GM19043 (cell line): ENCODE measurements around the gene LYRM9.
"Not testable (repeated sequence)": the region's sequence is repeated elsewhere in the genome, so short reads cannot be mapped to it uniquely, and the experiment has no call there.

Source experiments
- ATAC-seq: cut with Tn5 transposase; IDR thresholded peaks from one replicate; pipeline ENCODE4 v1.9.1; 2021; ENCODE audit warnings: low read depth; ENCODE audit not compliant: unreplicated experiment

Gene LYRM9

DNA sequence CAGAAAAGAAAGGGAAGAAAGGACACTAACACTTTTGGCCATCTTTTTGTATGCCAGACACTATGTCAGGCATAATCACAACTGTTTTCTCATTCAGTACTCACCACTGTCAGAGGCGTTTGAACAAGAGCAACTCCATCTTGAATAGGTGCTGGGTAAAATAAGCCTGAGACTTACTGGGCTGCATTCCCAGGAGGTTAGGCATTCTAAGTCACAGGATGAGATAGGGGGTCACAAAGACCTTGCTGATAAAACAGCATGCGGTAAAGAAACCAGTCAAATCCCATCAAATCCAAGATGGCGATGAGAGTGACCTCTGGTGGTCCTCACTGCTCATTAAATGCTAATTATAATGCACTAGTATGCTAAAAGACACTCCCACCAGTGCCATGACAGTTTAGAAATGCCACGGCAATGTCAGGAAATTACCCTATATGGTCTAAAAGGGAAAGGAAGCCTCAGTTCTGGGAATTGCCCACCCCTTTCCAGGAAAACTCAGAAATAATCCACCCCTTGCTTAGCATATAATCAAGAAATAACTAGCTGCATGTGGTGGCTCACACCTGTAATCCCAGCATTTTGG, 14.9 kb upstream of the LYRM9 start:
- no peak for ATAC-seq

DNA sequence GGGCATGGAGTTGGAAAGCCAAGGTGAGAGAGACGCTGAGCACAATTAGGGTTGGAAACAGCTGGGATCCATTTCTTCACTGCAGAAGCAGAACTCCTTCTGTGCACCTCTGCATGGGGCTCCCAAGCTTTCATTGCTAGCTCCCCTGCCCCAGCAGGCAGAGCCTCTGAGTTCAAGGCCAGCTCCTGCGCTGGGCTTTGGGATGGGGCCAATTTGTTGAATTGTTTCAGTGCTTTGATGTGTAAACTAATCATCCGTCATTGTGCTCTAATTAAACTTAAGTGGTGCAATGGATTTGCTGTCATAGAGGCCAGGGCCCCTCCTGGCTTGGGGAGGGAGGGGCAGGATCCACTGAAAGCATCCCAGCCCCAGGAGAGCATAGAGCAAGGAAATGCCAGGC, 13.5 kb upstream of the LYRM9 start:
- no peak for ATAC-seq

DNA sequence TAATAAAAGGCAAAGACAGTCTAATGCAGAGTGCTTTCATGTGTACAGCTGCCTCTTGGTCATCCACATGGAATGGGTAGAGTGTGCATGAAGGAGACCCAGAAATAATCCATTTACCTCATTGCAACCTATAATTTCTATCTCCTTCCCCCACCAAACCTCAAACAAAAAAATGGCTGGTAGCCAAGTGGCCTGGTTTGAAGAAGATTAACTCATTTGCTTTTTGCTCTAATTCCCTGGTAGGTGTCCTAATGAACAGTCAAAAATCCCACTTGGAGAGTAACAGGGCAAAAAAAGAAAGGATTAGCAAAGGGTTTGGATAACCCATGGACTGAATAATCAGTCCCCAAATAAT, 13.0 kb upstream of the LYRM9 start:
- ATAC-seq = no peak

DNA sequence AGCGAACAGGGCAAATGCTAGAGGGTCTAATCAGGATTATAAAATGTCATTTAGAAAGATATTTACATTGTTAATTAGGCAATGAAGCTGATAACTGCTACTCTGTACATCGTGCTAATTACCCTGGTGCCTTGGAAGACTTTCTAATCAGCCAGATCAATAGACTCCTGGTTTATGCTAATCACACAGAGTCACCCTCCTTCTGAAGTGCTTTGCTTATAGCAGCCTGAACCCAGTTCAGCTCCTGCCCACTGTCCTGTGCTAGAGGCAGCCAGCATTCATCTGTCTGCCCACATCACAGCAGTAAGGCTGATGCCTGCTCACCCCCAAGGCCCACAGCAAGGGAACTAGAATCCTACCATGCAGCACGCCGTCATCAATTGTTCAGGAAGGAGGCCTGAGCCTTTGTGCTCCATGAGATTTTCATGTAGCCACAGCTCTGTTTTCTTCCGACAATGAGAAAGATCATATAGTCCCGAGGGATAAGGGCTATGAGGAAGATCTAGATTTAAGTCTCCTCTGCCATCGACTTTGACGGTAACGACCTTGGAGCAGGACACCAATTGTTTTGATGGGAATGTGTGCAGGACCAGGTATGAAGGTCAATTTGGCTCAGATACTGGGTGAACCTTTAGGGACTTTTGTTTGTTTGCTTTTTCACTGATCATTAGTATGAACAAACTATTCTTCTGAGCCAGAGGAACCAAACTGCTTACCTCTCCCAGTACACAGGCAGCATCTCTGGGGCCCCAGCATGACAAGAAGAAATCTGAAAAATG, 12.5 kb upstream of the LYRM9 start:
- ATAC-seq = no peak

DNA sequence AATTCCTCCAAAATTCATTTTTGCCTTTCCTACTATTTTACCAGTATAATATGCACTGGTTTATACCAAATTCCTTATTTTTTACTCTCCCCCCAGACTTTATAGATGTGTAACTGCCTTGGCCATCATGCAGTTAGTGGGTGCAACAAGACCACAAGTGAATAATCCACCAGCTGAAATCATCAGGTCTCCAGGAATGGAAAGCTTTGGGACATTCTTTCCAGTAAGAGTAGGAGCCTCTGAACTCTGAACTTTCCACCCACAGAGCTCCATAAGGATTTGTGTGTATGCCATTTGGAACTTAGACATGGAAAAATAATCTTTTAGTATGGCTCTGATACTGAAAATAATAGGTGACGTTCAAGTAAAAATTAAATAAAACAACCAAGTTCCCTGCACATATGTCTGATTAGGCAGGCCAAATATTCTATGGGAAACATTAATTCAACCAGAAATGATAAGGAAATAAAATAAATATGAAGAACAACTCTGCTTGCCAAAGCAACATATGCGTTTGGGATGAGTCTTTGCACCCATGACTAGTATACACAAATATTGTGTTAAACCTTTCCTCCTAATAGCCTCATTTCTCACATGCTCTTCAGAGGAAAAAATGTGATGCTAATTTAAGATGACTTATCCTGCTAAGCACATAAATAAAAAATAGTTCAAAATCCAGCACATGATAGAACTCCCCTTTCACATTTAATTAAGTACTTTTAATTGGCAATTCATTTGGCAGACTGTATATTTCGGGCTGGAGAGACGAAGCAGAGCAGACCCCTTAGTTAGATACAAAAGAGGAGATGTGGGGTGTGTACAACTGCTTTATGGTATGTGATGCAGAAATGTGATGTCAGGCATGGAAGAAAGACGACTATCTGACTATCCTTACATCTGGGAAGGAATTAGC, 11.6 kb upstream of the LYRM9 start:
- ATAC-seq = no peak

DNA sequence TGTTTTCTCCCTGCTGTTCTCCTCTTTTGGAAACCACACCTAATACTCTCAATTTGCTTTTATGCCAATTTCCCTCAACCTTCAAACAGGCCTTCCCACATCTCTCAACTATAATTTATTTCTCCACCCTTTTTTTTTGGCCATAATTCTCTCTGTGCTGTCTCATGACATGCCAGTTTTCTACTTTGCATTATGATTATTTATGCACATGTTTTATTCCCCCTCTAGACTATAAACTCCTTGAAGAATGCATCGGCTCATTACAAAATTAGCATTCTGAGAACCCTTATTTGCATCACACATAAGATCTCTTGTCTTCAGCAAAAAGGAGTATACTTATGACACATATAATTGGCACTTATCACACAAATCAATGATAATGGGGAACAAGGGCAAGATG, 10.9 kb upstream of the LYRM9 start:
- no peak for ATAC-seq

DNA sequence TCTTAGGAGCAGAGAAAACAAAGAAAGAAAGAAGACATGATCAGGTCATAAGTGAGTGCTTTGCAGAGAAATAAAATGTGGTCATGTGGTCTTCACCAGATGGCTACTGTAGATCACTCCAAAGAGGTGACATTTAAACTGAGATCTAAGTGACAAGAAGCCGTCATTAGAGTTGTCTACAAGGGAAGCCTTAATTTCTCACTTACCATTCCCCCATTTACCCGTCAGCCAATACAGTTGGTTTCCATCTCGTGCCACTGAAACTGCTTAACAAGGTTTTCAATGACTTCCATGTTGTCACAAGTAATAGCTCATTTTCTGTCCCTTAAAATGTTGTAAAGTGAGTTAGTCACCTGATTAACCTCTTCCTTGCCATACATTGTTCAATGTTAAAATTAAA, 6.4 kb upstream of the LYRM9 start:
- ATAC-seq = no peak

DNA sequence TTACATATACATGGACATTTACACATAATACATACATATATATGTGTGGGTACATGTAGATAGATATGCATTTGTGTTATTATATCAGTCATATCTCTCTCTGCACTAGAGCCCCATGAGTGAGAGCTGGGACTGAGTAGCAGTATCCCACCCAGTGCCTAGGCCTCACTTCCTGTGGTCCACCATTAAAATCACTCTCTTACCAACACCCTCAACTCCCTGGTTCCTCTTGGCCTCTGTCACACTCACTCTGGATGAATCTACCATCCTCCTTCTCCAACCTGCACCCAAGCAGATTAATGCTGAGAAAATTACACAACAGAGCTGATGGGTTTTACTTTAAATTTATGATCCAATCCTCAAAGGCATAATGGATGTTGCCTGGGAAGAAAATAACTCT, 4.9 kb upstream of the LYRM9 start:
- ATAC-seq = no peak

DNA sequence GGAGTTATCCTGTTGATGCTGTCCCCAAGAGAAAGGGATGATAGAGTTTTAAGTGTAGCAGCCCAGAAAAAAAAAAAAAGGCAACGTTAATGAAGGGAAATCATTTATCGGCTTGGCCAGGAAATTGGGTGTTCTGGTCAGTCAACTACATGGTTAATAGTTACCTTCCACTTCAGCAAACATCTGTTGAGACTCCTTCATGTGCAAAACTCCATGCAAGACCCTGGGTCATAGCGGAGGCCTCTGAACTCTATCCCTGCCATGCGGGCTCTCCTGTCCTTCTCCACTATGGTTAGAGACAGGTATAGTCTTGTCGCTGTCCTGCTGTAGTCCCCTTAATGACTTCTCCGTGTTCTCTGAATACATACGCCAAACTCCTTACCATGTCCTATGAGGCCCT, 3.5 kb upstream of the LYRM9 start:
- no peak for ATAC-seq

DNA sequence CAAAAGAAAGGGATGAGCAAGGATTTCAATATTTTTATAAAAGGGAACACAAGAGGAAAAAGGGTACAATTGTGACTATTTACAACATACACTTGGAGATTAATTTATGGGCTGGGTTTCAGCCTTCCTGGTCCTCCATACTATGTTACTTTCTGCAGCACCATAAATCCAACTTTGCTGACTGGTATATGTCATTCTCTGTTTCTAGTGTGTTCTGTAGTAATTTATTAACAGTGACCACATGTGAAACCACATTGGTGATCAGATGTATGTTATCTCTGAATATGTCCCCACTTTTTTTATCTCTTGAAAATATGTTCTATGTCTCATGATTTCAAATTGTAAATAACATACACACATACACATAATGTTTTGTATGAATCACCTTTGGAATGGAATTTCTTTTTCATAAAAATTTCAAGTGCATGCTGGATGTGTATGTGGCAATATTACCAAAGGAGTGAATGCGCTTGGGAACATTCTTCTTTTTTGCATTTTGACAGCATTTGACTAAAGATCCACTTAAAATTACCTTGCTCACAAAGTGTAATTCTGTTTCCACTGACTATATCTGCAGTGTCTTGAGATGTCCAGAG, 2.9 kb upstream of the LYRM9 start:
- ATAC-seq = no peak

DNA sequence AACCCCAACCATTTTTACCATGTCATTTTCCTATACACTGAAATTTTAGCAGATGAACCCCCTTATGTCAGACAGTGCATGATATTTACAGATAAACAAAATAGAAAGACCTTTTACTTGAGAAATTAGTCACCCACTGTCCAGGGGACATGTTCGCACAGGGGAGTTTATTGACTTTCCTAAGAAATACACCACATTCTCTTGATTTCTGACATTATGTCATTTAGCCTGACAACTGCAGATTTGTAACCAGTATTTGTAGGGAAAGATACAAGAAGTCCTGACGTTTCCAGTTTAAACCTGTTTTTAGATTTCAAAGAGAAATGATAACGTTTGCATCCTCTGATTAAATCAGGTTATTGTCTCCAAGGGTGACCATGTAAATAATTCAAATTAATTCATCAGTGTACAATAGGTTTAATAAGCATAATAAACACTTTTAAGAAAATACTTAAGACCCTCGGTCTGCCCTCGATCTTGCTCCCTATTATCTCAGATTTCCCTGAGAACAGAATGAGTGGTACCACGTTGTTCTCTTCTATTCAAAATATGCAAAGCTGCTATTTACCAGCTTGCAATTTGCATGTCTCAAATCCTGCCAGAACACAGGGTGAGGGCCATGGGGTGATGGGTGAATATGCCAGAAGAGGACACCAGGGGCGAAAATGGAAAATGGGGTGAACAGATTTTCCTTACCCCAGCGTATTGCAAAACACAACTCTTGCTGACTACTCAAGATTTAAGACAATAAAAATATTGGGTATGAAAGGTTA, 2.1 kb upstream of the LYRM9 start:
- ATAC-seq = no peak

DNA sequence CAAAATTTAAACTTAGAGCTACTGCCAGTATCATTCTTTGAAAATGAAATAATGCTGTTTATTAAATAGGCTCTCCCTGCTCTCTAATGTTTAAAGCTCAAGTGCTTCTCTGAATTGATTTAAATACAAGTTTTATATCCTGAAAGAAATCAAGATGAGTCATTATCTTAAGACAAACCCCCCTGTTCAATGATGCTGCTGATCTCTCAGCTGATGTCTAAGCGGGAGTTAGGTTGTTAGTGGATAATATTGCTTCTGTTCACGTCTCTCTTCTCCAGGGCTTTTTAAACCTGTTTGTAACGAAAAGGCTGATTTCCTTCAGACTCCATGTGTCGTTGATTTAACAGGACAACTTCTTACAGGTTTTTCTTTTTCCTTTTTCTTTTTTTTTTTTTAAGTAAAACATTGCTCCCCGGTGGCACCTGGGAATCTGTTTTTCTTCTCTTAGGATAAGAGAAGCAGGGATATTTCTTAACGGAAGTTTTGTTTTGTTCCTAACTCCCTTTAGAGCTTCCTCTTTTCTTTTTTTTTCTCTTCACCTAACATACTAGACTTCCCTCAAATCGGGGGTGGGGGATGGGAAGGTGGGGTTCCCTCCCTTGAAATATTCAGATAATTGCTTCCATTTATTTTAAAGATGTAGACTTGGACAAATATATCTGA, 807 bp upstream of the LYRM9 start:
- no peak for ATAC-seq

DNA sequence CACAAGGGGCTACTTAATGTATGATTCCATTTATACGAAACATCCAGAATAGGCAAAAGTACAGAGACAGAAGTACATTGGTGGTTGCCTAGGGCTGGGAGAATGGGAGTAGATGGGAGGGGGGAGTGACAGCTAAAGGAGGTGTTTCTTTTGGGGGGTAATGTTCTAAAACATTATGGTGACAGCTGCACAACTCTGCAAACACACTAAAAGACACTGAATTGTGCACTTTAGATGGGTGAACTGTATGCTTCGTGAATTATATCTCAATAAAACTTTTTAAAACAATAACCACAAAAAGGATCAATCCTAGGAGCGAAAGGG, 661 bp downstream of the LYRM9 start:
- no peak for ATAC-seq

DNA sequence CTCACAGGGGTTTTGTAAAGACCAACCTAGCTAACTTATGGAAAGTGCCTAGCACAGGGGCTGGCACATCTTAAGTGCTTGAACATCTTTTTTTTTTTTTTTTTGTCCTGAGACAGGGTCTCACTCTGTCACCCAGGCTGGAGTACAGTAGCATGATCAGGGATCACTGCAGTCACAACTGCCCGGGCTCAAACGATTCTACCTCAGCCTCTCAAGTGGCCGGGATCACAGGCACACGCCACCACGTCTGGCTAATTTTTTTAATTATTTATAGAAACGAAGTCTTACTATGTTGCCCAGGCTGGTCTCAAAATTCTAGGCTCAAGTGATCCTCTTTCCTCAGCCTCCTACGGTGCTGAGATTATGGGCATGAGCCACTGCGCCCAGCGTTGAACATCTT, 1.3 kb downstream of the LYRM9 start:
- no peak for ATAC-seq

DNA sequence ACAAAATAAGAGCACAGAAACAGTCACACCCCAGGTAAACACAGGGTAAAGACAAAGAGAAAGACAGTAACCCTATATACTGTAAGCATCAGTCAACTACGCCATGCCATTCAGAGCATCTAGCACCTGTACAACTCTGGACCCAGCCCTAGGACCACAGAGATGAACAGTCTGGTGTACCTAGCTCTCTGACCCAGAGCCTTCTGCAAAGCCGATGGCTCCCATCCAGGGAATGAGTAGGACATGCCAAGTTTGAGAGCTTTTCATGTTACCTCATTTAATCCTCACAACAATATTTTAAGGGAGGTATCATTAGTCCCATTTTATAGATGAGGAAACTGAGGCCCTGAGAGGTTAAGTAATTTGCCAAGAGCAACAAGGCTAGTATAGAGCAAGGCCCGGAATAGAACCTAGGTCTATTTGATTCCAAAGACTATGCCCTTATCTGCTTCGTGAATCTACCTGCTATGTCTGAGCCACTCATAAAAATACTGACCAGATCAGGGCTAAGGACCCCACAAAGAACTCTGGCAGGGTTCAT, 3.4 kb downstream of the LYRM9 start:
- no peak for ATAC-seq

DNA sequence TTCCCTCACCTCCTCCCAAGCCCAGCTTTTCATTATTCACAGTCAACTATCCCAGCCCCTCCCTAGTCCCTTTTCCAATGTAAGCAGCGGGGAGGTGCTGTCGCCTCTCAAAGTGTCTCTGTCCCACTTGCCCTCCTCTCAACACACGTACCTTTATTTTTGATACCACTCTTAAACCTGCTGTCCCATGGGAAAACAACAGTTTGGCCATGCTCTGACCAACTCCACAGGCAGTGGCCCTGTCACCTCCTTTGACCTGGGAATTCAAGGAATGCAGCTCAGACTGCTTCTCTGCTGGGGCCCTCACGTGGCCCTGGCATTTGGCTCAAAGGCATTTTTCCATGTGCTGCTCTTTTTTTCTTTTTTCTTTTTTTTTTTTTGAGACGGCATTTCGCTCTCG, 4.2 kb downstream of the LYRM9 start:
- ATAC-seq = no peak

DNA sequence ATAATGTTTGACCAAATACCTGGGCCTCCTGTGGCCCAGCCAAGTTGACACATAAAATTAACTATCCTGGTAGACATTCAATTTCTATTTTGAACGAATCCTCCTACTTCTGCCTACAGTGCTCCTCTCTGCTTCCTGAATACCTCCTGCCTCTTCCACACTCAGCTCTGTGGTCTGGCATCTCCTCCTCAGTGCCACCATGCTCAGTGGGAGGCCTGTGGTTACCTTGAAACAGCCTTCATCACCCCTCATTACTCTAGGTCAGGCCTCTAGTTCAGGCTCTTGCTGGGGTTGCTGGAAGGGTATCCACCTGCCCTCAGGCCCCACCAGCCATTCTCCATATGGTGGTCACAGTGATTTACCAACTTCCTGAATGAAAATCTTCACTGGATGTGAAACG, 5.1 kb downstream of the LYRM9 start:
- no peak for ATAC-seq

DNA sequence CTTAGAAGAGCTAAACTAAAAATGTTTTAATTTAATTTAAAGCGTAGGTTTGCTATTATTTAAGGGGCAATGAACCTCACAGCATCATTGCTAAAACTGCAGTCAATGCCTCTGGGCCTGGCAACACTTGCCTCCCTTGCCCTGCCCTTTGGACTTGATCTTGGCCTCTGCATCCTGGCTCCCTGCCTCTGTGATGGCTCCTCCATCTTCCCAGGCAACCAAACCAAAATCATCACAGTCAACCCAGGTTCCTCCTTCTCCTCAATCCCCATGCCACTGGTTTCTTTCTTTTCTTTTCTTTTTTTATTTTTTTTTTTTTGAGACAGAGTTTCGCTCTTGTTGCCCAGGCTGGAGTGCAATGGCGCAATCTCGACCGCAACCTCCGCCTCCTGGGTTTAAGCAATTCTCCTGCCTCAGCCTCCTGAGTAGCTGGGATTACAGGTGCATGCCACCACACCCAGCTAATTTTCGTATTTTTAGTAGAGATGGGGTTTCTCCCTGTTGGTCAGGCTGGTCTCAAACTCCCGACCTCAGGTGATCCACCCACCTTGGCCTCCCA, 6.7 kb downstream of the LYRM9 start:
- ATAC-seq = not testable (repeated sequence)

DNA sequence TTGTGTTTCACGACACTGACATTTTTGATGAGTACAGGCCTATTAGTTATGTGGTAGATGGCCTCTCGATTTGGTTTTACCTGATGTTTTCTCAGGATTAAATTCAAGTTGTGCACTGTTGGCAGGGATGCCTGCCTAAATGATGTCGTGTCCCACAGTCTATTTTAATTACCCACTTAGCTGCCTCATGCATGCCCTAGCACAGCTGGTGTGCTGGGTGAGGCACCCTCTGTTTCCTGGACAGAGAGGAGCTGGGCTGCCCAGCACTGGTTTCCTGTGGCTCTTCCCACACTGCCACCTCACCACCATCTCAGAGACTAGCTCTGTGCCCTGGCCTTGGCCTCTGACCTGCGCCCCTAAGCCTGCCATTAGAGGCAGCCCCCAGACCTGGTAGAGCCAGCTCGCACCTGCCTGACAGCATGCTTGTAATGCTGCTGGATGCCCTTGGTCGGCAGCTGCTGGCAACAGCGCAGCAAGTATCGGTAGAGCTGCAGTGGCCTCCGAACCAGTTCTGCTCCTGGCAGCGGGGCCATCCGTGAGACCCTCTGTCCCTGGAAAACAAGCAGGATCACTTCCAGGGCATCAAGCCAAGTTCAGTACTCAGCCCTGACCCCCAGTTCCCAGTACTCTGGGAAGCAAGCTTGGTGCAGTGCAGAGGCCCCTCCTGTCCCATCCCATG, 10.9 kb downstream of the LYRM9 start:
- no peak for ATAC-seq
